Natural killer cell treated with Interleukin-12 subunit alpha and Interleukin-12 subunit beta and Interleukin-15 and Interleukin-18, amount 100 ng/mL, for 72 hours (primary cell): Measurements from ENCODE around the gene CLEC20A. TPM values are rescaled to one million over a fixed set of nuclear protein-coding genes. Genes with fewer than 3 reads are reported as not detected.

ENCODE experiments used
- ATAC-seq, 2 donors: fragments of 150-1000 bp; cut with Tn5 transposase in 1 of 2; sonication (Bioruptor Pico), chemical (Tn5 transposase) in 1 of 2; 2 replicates each; pipeline ENCODE4 v1.10.0; 2021
- DNase-seq: peaks from one replicate; pipeline ENCODE4 v3.0.0; 2022; ENCODE audit warnings: low spot score
- H3K27ac Mint-ChIP-seq, 2 donors: 1 replicate in 1 of 2; 2 replicates in 1 of 2; pipeline ENCODE4 v1.8.0; 2022; ENCODE audit warnings: mixed read lengths in 2 of 2, mild to moderate bottlenecking in 1 of 2, moderate library complexity in 1 of 2
- H3K27me3 Mint-ChIP-seq, 2 donors: 1 replicate in 1 of 2; 2 replicates in 1 of 2; pipeline ENCODE4 v1.8.0; 2022; ENCODE audit warnings: mixed read lengths in 2 of 2
- H3K36me3 Mint-ChIP-seq: one replicate; pipeline ENCODE4 v1.8.0; 2022; ENCODE audit warnings: mixed read lengths
- H3K4me1 Mint-ChIP-seq, 2 donors: 1 replicate in 1 of 2; 2 replicates in 1 of 2; pipeline ENCODE4 v1.8.0; 2022; ENCODE audit warnings: low read depth in 2 of 2, mixed read lengths in 2 of 2, mild to moderate bottlenecking in 1 of 2
- H3K4me3 Mint-ChIP-seq: one replicate; pipeline ENCODE4 v1.8.0; 2022; ENCODE audit warnings: mixed read lengths
- H3K9me3 Mint-ChIP-seq: 2 replicates; pipeline ENCODE4 v1.8.0; 2022; ENCODE audit warnings: mixed read lengths
- total RNA-seq, 2 donors: library from RNA; stranded (reverse); gene quantifications; one replicate each; pipeline ENCODE4 v1.2.3, GENCODE V29; 2022

CLEC20A gene
- total RNA-seq, 2 donors from 2014 or later = not detected

DNA sequence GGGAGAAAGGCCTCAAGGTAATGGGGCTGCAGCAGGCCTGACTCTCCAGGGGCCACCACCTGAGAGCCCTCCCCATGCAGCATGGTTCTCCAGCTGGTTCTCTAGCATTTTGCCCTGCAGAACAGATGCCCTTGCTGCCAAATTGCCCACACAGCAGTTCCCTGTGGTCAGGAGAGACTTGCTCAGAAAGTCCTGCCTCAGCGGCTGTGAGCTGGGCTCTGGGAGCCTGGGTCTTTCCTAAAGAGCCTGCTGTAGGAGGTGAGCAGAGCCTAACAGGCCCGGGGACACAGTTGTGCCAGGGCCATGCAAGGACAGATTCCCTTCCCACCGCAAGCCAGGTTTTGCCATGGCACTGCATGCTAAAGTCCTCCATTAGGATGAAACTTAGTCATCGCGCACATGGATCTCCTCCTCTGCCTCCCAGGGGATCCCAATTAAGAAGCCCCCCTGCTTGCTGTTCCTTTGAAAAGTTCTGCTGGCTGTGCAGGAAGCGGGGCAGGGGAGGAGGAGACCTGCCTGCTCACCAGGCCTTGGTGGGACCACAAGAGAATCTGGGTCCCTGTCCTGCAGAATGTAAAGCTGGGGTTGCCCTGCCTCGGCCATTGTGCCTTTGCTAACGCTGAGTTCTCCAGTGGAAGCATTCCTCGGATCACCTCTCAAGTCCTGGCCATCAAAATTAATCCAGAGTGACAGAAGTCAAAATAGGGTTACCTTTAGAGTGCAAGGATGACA, 37.5 kb upstream of the CLEC20A start:
- H3K4me3 Mint-ChIP-seq = no peak overlapping the region
- no peaks in the 10 kb centered on the region for H3K36me3 Mint-ChIP-seq
- ATAC-seq (no peak), DNase-seq (no peak)
- H3K27me3 Mint-ChIP-seq = peaks cover 0 to 3% of the 10 kb centered on the region in 2 donors
- H3K9me3 Mint-ChIP-seq = no peaks in the 10 kb centered on the region
- no peak overlapping the region for H3K27ac Mint-ChIP-seq
- peaks cover 0 to 3% of the 10 kb centered on the region in 2 donors for H3K4me1 Mint-ChIP-seq

- Mint-ChIP-seq H3K36me3 (no peaks in the 10 kb centered on the region), H3K4me3 (no peak overlapping the region), H3K27ac (no peak overlapping the region), H3K4me1 (peaks cover 0 to 3% of the 10 kb centered on the region in 2 donors), H3K9me3 (no peaks in the 10 kb centered on the region), H3K27me3 (peaks cover 0 to 3% of the 10 kb centered on the region in 2 donors)
- DNase-seq (no peak), ATAC-seq (no peak)
Observed at GRCh38 chr1:178533121-178533946, 36.6 kb upstream of the CLEC20A start.

- peaks cover 0 to 3% of the 10 kb centered on the region in 2 donors for H3K4me1 Mint-ChIP-seq
- H3K4me3 Mint-ChIP-seq = no peak overlapping the region
Observed at GRCh38 chr1:178532392-178532791, 35.6 kb upstream of the CLEC20A start.

GRCh38 chr1:178531887-178532286, 35.1 kb upstream of the CLEC20A start:
- Mint-ChIP-seq H3K4me1 (peaks cover 0 to 3% of the 10 kb centered on the region in 2 donors), H3K4me3 (no peak overlapping the region), H3K36me3 (no peaks in the 10 kb centered on the region)

More at GRCh38 chr1:178532392-178532791, 35.6 kb upstream of the CLEC20A start:
- H3K36me3 Mint-ChIP-seq = no peaks in the 10 kb centered on the region
- H3K27ac Mint-ChIP-seq = no peak overlapping the region
- H3K27me3 Mint-ChIP-seq = peaks cover 0 to 3% of the 10 kb centered on the region in 2 donors
- peak; percentile 71 to 80 for ATAC-seq
- peak; percentile 84 for DNase-seq
- no peaks in the 10 kb centered on the region for H3K9me3 Mint-ChIP-seq

GRCh38 chr1:178530502-178530901, 33.7 kb upstream of the CLEC20A start:
- Mint-ChIP-seq H3K9me3 (no peaks in the 10 kb centered on the region), H3K27me3 (peaks cover 0 to 3% of the 10 kb centered on the region in 2 donors), H3K4me3 (no peak overlapping the region), H3K4me1 (peaks cover 0 to 3% of the 10 kb centered on the region in 2 donors), H3K27ac (no peak overlapping the region), H3K36me3 (no peaks in the 10 kb centered on the region)
- DNase-seq (no peak), ATAC-seq (no peak)

More at GRCh38 chr1:178531887-178532286, 35.1 kb upstream of the CLEC20A start:
- peaks cover 0 to 3% of the 10 kb centered on the region in 2 donors for H3K27me3 Mint-ChIP-seq
- ATAC-seq (no peak), DNase-seq (no peak)
- H3K27ac Mint-ChIP-seq = no peak overlapping the region
- no peaks in the 10 kb centered on the region for H3K9me3 Mint-ChIP-seq

DNA sequence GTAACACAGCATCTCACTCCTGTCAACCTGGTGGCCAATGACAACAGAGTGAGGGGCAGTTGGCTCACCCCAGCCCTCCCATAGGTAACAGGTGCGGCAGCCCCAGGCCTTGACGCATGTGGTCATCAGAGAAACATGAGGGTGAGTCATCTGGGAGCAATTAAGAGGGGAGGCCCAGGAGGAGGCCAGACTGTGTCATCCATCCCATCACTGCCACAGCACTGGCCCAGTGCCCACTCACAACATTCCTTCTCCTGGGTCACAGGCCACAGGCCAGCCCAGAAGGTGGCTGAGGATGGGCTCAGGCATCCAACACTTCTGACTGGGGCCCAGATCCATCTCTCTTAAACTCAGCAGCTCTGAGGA, 33.3 kb upstream of the CLEC20A start:
- Mint-ChIP-seq H3K36me3 (no peaks in the 10 kb centered on the region), H3K4me1 (peaks cover 0 to 3% of the 10 kb centered on the region in 2 donors), H3K4me3 (no peak overlapping the region), H3K27ac (no peak overlapping the region), H3K27me3 (peaks cover 0 to 3% of the 10 kb centered on the region in 2 donors), H3K9me3 (no peaks in the 10 kb centered on the region)
- ATAC-seq = no peak
- DNase-seq = peak; percentile 31

DNA sequence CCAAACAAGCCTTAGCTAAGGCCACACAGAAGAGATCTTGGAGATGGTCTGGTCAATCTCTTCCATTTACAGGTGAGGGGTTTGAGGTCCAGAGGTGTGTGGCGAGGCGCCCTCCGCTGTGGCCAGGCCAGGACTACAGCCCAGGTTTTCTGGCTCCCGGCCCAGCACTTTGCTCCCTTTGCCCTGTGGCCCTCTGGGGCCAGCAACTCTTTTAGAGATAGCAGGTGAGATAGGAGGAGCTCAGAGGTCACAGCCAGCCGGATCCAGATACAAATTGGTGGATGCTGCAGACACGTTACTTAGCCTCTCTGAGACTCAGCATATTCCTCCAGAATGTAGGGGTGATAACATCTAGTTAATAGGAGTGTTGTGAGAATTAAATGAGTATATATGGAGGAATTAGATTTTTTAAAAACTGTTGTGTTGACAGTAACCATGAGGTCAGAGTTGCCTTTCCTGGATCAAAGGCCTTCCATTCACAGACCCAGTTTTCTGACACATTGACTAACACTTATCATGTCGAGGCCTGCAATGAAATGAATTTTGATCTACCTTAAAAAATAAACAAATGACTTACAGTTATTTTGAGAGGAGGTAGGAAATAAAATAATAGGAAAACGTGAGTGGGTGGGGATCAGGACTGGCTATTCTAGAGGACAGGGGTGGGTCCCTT, 32.7 kb upstream of the CLEC20A start:
- DNase-seq (peak; percentile 15), ATAC-seq (no peak)
- Mint-ChIP-seq H3K9me3 (no peaks in the 10 kb centered on the region), H3K27ac (no peak overlapping the region), H3K27me3 (peaks cover 0 to 3% of the 10 kb centered on the region in 2 donors), H3K4me3 (no peak overlapping the region), H3K4me1 (peaks cover 0 to 3% of the 10 kb centered on the region in 2 donors), H3K36me3 (no peaks in the 10 kb centered on the region)

GRCh38 chr1:178528953-178529335, 32.2 kb upstream of the CLEC20A start:
- Mint-ChIP-seq H3K27me3 (peaks cover 0 to 3% of the 10 kb centered on the region in 2 donors), H3K9me3 (no peaks in the 10 kb centered on the region), H3K4me3 (no peak overlapping the region), H3K27ac (no peak overlapping the region), H3K4me1 (peaks cover 0 to 3% of the 10 kb centered on the region in 2 donors), H3K36me3 (no peaks in the 10 kb centered on the region)
- ATAC-seq (no peak), DNase-seq (peak; percentile 8)

GRCh38 chr1:178528228-178528952, 31.6 kb upstream of the CLEC20A start:
- peaks cover under 1 to 3% of the 10 kb centered on the region in 2 donors for H3K27me3 Mint-ChIP-seq
- no peak overlapping the region for H3K27ac Mint-ChIP-seq
- DNase-seq (peak; percentile 32), ATAC-seq (no peak)
- peaks cover 0 to 3% of the 10 kb centered on the region in 2 donors for H3K4me1 Mint-ChIP-seq
- no peaks in the 10 kb centered on the region for H3K36me3 Mint-ChIP-seq
- H3K4me3 Mint-ChIP-seq = no peak overlapping the region
- H3K9me3 Mint-ChIP-seq = no peaks in the 10 kb centered on the region

DNA sequence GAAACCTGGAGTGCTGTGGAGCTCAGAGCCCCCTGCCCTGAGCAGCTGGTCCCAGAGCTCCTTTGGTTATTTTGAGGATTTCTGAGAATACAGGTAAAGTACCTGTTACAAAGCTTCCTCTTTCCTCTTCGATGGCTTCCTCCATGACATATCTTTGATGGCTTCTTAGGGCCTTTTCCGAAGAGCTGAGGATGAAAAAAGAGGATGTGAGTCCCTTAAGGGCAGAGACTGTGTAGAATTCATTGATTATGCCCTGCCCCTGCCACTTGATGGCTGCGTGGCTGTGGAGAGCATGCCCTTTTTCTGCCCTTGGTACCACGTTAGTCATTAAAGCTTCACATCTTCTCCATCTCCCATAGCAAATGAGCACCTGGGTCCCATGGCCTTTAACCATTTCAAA, 30.4 kb upstream of the CLEC20A start:
- H3K9me3 Mint-ChIP-seq = no peaks in the 10 kb centered on the region
- no peak overlapping the region for H3K27ac Mint-ChIP-seq
- no peaks in the 10 kb centered on the region for H3K4me1 Mint-ChIP-seq

GRCh38 chr1:178521241-178521640, 24.5 kb upstream of the CLEC20A start:
- Mint-ChIP-seq H3K27ac (no peak overlapping the region), H3K4me1 (no peaks in the 10 kb centered on the region), H3K4me3 (no peak overlapping the region), H3K9me3 (no peaks in the 10 kb centered on the region), H3K27me3 (peaks cover 2 to 16% of the 10 kb centered on the region in 2 donors), H3K36me3 (no peaks in the 10 kb centered on the region)
- ATAC-seq (peak in 1 of 2 donors; percentile 65), DNase-seq (peak; percentile 56)

More for the DNA sequence above, 30.4 kb upstream of the CLEC20A start:
- Mint-ChIP-seq H3K4me3 (no peak overlapping the region), H3K36me3 (no peaks in the 10 kb centered on the region), H3K27me3 (peaks cover 0 to 7% of the 10 kb centered on the region in 2 donors)
- no peak for ATAC-seq
- no peak for DNase-seq

GRCh38 chr1:178520803-178521202, 24.0 kb upstream of the CLEC20A start:
- peak in 1 of 2 donors; percentile 59 for ATAC-seq
- Mint-ChIP-seq H3K27me3 (peaks cover 2 to 16% of the 10 kb centered on the region in 2 donors), H3K36me3 (no peaks in the 10 kb centered on the region), H3K4me1 (no peaks in the 10 kb centered on the region), H3K4me3 (no peak overlapping the region), H3K27ac (no peak overlapping the region), H3K9me3 (no peaks in the 10 kb centered on the region)
- DNase-seq = no peak

DNA sequence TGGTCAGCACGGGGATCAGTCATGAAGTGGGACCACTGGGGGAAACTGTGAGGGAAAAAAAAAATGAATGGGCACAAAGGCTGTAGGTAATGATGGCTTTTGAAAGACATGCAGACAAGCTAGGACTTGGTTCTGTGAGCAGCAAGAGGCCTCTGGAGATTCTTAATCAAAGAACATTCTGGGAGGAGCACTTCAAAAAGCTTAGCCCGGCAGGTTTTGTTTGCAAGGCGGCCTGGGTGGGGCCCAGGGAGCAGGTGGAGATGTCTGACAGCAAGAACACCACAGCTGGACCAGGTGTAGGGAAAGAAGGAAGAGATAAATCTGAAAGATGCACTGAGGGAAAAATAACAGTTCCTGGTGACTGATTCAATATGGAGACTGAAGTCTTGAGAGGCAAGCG, 22.1 kb upstream of the CLEC20A start:
- H3K9me3 Mint-ChIP-seq = no peaks in the 10 kb centered on the region
- H3K4me3 Mint-ChIP-seq = no peak overlapping the region
- no peaks in the 10 kb centered on the region for H3K4me1 Mint-ChIP-seq
- peaks cover 8 to 16% of the 10 kb centered on the region in 2 donors for H3K27me3 Mint-ChIP-seq
- H3K27ac Mint-ChIP-seq = no peak overlapping the region
- no peak for ATAC-seq
- peak; percentile 23 for DNase-seq
- no peaks in the 10 kb centered on the region for H3K36me3 Mint-ChIP-seq
